ENCODE measurements around the gene ASB5.

ASB5 gene

GRCh38 chr4:176276710-176277109, 7.7 kb upstream of the ASB5 start:
- Histone ChIP-seq H3K4me3 (ENCODE audit: low read length, poor library complexity, severe bottlenecking) (no peak overlapping the region), H3K79me2 (ENCODE audit: insufficient read depth, low read length) (no peaks in the 10 kb centered on the region), H3K27me3 (ENCODE audit: insufficient read depth, low read length, poor library complexity, severe bottlenecking) (no peaks in the 10 kb centered on the region), H3K9ac (ENCODE audit: low read depth, low read length, poor library complexity, severe bottlenecking) (no peak overlapping the region), H3K4me1 (ENCODE audit: insufficient read depth, low read length, poor library complexity, severe bottlenecking) (no peaks in the 10 kb centered on the region), H3K4me2 (ENCODE audit: low read depth, low read length, poor library complexity, severe bottlenecking) (no peak overlapping the region), H3F3A (ENCODE audit: low read depth) (no peaks in the 10 kb centered on the region), H4K20me1 (ENCODE audit: insufficient read depth, low read length, poor library complexity, severe bottlenecking) (no peaks in the 10 kb centered on the region), H2AFZ (ENCODE audit: low read length) (peak overlapping the region; percentile 15; the same call in 1 of the 2 replicates), H3K9me3 (ENCODE audit: insufficient read depth, low read depth, low read length) (no peaks in the 10 kb centered on the region), H3K9me2 (replicated peaks; ENCODE audit: low read depth, low read length) (no peaks in the 10 kb centered on the region), H3K36me3 (ENCODE audit: insufficient read depth, low read length) (no peaks in the 10 kb centered on the region)
- TF ChIP-seq, protein P1, sequence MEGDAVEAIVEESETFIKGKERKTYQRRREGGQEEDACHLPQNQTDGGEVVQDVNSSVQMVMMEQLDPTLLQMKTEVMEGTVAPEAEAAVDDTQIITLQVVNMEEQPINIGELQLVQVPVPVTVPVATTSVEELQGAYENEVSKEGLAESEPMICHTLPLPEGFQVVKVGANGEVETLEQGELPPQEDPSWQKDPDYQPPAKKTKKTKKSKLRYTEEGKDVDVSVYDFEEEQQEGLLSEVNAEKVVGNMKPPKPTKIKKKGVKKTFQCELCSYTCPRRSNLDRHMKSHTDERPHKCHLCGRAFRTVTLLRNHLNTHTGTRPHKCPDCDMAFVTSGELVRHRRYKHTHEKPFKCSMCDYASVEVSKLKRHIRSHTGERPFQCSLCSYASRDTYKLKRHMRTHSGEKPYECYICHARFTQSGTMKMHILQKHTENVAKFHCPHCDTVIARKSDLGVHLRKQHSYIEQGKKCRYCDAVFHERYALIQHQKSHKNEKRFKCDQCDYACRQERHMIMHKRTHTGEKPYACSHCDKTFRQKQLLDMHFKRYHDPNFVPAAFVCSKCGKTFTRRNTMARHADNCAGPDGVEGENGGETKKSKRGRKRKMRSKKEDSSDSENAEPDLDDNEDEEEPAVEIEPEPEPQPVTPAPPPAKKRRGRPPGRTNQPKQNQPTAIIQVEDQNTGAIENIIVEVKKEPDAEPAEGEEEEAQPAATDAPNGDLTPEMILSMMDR (conservative IDR thresholded peaks at IDR 0.05; ENCODE audit: low read length): no peak
- no peak for TF ChIP-seq EZH2phosphoT487 (IDR thresholded peaks at IDR 0.05; ENCODE audit: borderline replicate concordance)

DNA sequence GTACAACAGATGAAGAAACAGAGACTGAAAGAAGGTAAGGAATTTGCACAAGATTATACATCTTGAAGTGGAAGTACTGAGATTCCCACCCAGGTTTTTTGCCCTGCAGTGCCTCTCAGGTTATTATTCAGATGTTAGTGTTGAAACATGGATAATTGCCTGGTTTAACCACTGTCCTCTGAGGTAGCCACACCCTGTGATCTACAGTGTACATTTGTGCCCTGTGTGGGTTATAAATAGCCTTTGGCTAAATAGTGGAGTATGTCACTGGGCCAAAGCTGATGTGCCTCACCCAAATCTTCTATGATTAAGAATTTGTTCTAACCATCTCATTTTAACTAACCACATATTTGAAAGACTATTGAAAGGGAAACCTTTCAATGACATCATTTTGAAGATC, 5.4 kb upstream of the ASB5 start:
- TF ChIP-seq, protein P1 (conservative IDR thresholded peaks at IDR 0.05; ENCODE audit: low read length): no peak
- no peak for TF ChIP-seq EZH2phosphoT487 (IDR thresholded peaks at IDR 0.05; ENCODE audit: borderline replicate concordance)
- H3K4me1 ChIP-seq (ENCODE audit: insufficient read depth, low read length, poor library complexity, severe bottlenecking): no peaks in the 10 kb centered on the region
- H3K9ac ChIP-seq (ENCODE audit: low read depth, low read length, poor library complexity, severe bottlenecking): no peak overlapping the region
- no peaks in the 10 kb centered on the region for H3F3A ChIP-seq (ENCODE audit: low read depth)
- no peaks in the 10 kb centered on the region for H4K20me1 ChIP-seq (ENCODE audit: insufficient read depth, low read length, poor library complexity, severe bottlenecking)
- H3K27me3 ChIP-seq (ENCODE audit: insufficient read depth, low read length, poor library complexity, severe bottlenecking): no peaks in the 10 kb centered on the region
- no peaks in the 10 kb centered on the region for H3K36me3 ChIP-seq (ENCODE audit: insufficient read depth, low read length)
- no peaks in the 10 kb centered on the region for H3K9me2 ChIP-seq (replicated peaks; ENCODE audit: low read depth, low read length)
- no peak overlapping the region for H3K4me3 ChIP-seq (ENCODE audit: low read length, poor library complexity, severe bottlenecking)
- no peak overlapping the region for H3K4me2 ChIP-seq (ENCODE audit: low read depth, low read length, poor library complexity, severe bottlenecking)
- no peaks in the 10 kb centered on the region for H3K79me2 ChIP-seq (ENCODE audit: insufficient read depth, low read length)
- H2AFZ ChIP-seq (ENCODE audit: low read length): no peak overlapping the region
- H3K9me3 ChIP-seq (ENCODE audit: insufficient read depth, low read depth, low read length): no peaks in the 10 kb centered on the region

DNA sequence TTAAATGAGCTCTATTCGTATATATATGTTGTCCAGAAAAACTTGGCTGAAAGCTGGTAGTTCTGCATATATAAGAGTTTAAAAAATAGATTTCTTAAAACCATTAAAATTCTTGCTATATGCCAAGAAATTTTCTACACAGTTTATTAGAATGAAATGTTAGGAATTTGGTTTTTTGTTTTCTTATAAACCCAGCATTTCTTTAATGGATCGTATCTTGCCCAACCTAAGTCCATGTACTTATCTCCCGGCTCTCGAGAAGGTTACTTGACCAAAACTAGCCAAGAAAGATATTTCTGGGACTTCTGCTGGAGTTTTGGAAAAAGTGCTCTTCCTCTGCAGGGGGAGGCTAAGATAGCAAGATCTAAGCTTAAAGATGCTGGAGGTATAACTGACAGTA, 4.7 kb upstream of the ASB5 start:
- H2AFZ ChIP-seq (ENCODE audit: low read length): no peak overlapping the region
- H3F3A ChIP-seq (ENCODE audit: low read depth): no peaks in the 10 kb centered on the region
- no peaks in the 10 kb centered on the region for H3K9me2 ChIP-seq (replicated peaks; ENCODE audit: low read depth, low read length)
- H3K9me3 ChIP-seq (ENCODE audit: insufficient read depth, low read depth, low read length): no peaks in the 10 kb centered on the region
- no peak for TF ChIP-seq EZH2phosphoT487 (IDR thresholded peaks at IDR 0.05; ENCODE audit: borderline replicate concordance)
- TF ChIP-seq, protein P1 (conservative IDR thresholded peaks at IDR 0.05; ENCODE audit: low read length): no peak
- H3K36me3 ChIP-seq (ENCODE audit: insufficient read depth, low read length): no peaks in the 10 kb centered on the region
- H3K4me2 ChIP-seq (ENCODE audit: low read depth, low read length, poor library complexity, severe bottlenecking): no peak overlapping the region
- H3K79me2 ChIP-seq (ENCODE audit: insufficient read depth, low read length): no peaks in the 10 kb centered on the region
- H4K20me1 ChIP-seq (ENCODE audit: insufficient read depth, low read length, poor library complexity, severe bottlenecking): no peaks in the 10 kb centered on the region
- no peaks in the 10 kb centered on the region for H3K4me1 ChIP-seq (ENCODE audit: insufficient read depth, low read length, poor library complexity, severe bottlenecking)
- H3K27me3 ChIP-seq (ENCODE audit: insufficient read depth, low read length, poor library complexity, severe bottlenecking): no peaks in the 10 kb centered on the region
- H3K9ac ChIP-seq (ENCODE audit: low read depth, low read length, poor library complexity, severe bottlenecking): no peak overlapping the region
- no peak overlapping the region for H3K4me3 ChIP-seq (ENCODE audit: low read length, poor library complexity, severe bottlenecking)
